IMR-90 (cell line): ENCODE results near the gene LEPROT. TPM values are rescaled to one million over a fixed set of nuclear protein-coding genes. Genes with fewer than 3 reads are reported as not detected.

ENCODE experiments used
- ATAC-seq: fragments of 200-7000 bp; cut with Tn5 transposase; 2 replicates; pipeline ENCODE4 v1.9.1; 2020; ENCODE audit warnings: low read depth, mild to moderate bottlenecking, moderate library complexity
- BruUV-seq: library from RNA; stranded (reverse); fragments of 400-500 nt; replicated peaks from 2 replicates; lab custom pipeline; 2021; lab: Mats Ljungman, UMichigan
- CTCF ChIA-PET: fragments of 300-600 bp; formaldehyde crosslinking; extraction: SDS; loops from one replicate; lab custom pipeline; 2021; ENCODE audit warnings: antibody characterized with exemption; lab: Yijun Ruan, JAX
- POLR2A ChIA-PET: fragments of 300-600 bp; sonication (Branson Sonifier 250); formaldehyde crosslinking; loops from one replicate; lab custom pipeline; 2022; ENCODE audit warnings: antibody characterized with exemption; ENCODE audit not compliant: unreplicated experiment; lab: Charles Lee
- DNase-seq: peaks from one replicate; pipeline ENCODE4 v3.0.0; 2013
- H2AFZ ChIP-seq: replicated peaks from 2 replicates; pipeline ENCODE3; 2013; ENCODE audit warnings: low read length, mild to moderate bottlenecking; ENCODE audit not compliant: poor library complexity
- H2AK5ac ChIP-seq: 2 replicates; pipeline ENCODE4 v1.6.1; 2013; ENCODE audit warnings: low read depth, low read length, inconsistent platforms
- H2AK9ac ChIP-seq: replicated peaks from 2 replicates; pipeline ENCODE3; 2013; ENCODE audit warnings: mild to moderate bottlenecking, low read depth, low read length, moderate library complexity; ENCODE audit not compliant: poor library complexity
- H2BK120ac ChIP-seq: 2 replicates; pipeline ENCODE4 v1.6.1; 2013; ENCODE audit warnings: low read depth, low read length, inconsistent platforms
- H2BK15ac ChIP-seq: 3 replicates; pipeline ENCODE4 v1.6.1; 2013; ENCODE audit warnings: low read depth, low read length, inconsistent platforms
- H2BK20ac ChIP-seq: 2 replicates; pipeline ENCODE4 v1.6.1; 2013; ENCODE audit warnings: low read depth, mild to moderate bottlenecking, inconsistent platforms, low read length, moderate library complexity
- H2BK5ac ChIP-seq: 2 replicates; pipeline ENCODE4 v1.6.1; 2013; ENCODE audit warnings: mild to moderate bottlenecking, low read depth, low read length, inconsistent platforms; ENCODE audit not compliant: poor library complexity, severe bottlenecking
- H3K14ac ChIP-seq: replicated peaks from 2 replicates; pipeline ENCODE4 v1.6.1; 2013; ENCODE audit warnings: low read depth, low read length, inconsistent platforms
- H3K18ac ChIP-seq: 2 replicates; pipeline ENCODE4 v1.6.1; 2013; ENCODE audit warnings: low read depth, low read length, control low read depth
- H3K23ac ChIP-seq: 2 replicates; pipeline ENCODE4 v1.6.1; 2013; ENCODE audit warnings: low read depth, low read length, inconsistent platforms
- H3K27ac ChIP-seq: 2 replicates; pipeline ENCODE4 v1.5.1; 2013; ENCODE audit warnings: mild to moderate bottlenecking, control low read depth, low read length; ENCODE audit not compliant: insufficient read depth
- H3K27me3 ChIP-seq: 2 replicates; pipeline ENCODE4 v1.6.1; 2013; ENCODE audit warnings: low read length; ENCODE audit not compliant: control insufficient read depth, insufficient read depth
- H3K36me3 ChIP-seq: 2 replicates; pipeline ENCODE4 v1.6.1; 2013; ENCODE audit warnings: low read length, mixed read lengths; ENCODE audit not compliant: control insufficient read depth, insufficient read depth
- H3K4ac ChIP-seq: 2 replicates; pipeline ENCODE4 v1.6.1; 2013; ENCODE audit warnings: low read depth, low read length, inconsistent platforms
- H3K4me1 ChIP-seq: 2 replicates; pipeline ENCODE4 v1.6.1; 2013; ENCODE audit warnings: low read length, mixed read lengths; ENCODE audit not compliant: control insufficient read depth, insufficient read depth
- H3K4me2 ChIP-seq: 2 replicates; pipeline ENCODE4 v1.6.1; 2013; ENCODE audit warnings: low read depth, mild to moderate bottlenecking, control low read depth, low read length, moderate library complexity
- H3K4me3 ChIP-seq: 2 replicates; pipeline ENCODE4 v1.5.1; 2013; ENCODE audit warnings: low read depth, mild to moderate bottlenecking, control low read depth, low read length, moderate library complexity; ENCODE audit not compliant: insufficient read depth
- H3K56ac ChIP-seq: 2 replicates; pipeline ENCODE4 v1.6.1; 2013; ENCODE audit warnings: low read length, inconsistent platforms; ENCODE audit not compliant: insufficient read depth; ENCODE audit errors: extremely low read depth
- H3K79me1 ChIP-seq, 2 experiments: 2 replicates each; pipeline ENCODE4 v1.6.1; 2013; ENCODE audit warnings: low read length in 2 of 2, inconsistent platforms in 1 of 2, low read depth in 1 of 2
- H3K9ac ChIP-seq: 2 replicates; pipeline ENCODE4 v1.6.1; 2013; ENCODE audit warnings: low read depth, low read length, control low read depth
- H3K9me1 ChIP-seq: 2 replicates; pipeline ENCODE4 v1.6.1; 2013; ENCODE audit warnings: low read length, inconsistent platforms; ENCODE audit not compliant: insufficient read depth
- H3K9me3 ChIP-seq: 2 replicates; pipeline ENCODE4 v1.6.1; 2013; ENCODE audit warnings: low read length; ENCODE audit not compliant: control insufficient read depth, insufficient read depth
- H4K20me1 ChIP-seq: 2 replicates; pipeline ENCODE4 v1.6.1; 2013; ENCODE audit warnings: low read length, inconsistent platforms; ENCODE audit not compliant: insufficient read depth
- H4K5ac ChIP-seq: 2 replicates; pipeline ENCODE4 v1.6.1; 2013; ENCODE audit warnings: mild to moderate bottlenecking, low read depth, low read length, control low read depth
- H4K8ac ChIP-seq, 2 experiments: 2 replicates each; pipeline ENCODE4 v1.6.1; 2013; ENCODE audit warnings: low read depth in 2 of 2, low read length in 2 of 2, control low read depth in 1 of 2, inconsistent platforms in 1 of 2
- H4K91ac ChIP-seq: 2 replicates; pipeline ENCODE4 v1.6.1; 2013; ENCODE audit warnings: low read depth, low read length, inconsistent platforms; ENCODE audit not compliant: insufficient read depth
- CEBPB ChIP-seq: IDR thresholded peaks from 2 replicates; pipeline ENCODE4 v1.6.1; 2012; ENCODE audit warnings: low read depth, low read length, improper control_type of control experiment
- CHD1 ChIP-seq: IDR thresholded peaks from 2 replicates; pipeline ENCODE4 v1.6.1; 2012; ENCODE audit warnings: low read depth, low read length, improper control_type of control experiment
- CTCF ChIP-seq: conservative IDR thresholded peaks from 2 replicates; pipeline ENCODE4 v1.5.1; 2012; ENCODE audit warnings: mild to moderate bottlenecking, low read depth, low read length, improper control_type of control experiment
- FOS ChIP-seq: fragments of 150-350 bp; IDR thresholded peaks from 2 replicates; pipeline ENCODE4 v1.6.1; 2016; ENCODE audit warnings: low read depth, low read length
- MAFK ChIP-seq: IDR thresholded peaks from 2 replicates; pipeline ENCODE4 v1.6.1; 2012; ENCODE audit warnings: low read depth, low read length, improper control_type of control experiment
- MAZ ChIP-seq: IDR thresholded peaks from 2 replicates; pipeline ENCODE4 v1.6.1; 2012; ENCODE audit warnings: low read depth, mild to moderate bottlenecking, low read length, improper control_type of control experiment, moderate library complexity, borderline replicate concordance
- MXI1 ChIP-seq: IDR thresholded peaks from 2 replicates; pipeline ENCODE4 v1.6.1; 2012; ENCODE audit warnings: low read depth, mild to moderate bottlenecking, low read length, moderate library complexity, borderline replicate concordance
- POLR2A ChIP-seq: IDR thresholded peaks from 2 replicates; pipeline ENCODE4 v1.6.1; 2012; ENCODE audit warnings: mild to moderate bottlenecking, low read depth, low read length
- RAD21 ChIP-seq: IDR thresholded peaks from 2 replicates; pipeline ENCODE4 v1.6.1; 2012; ENCODE audit warnings: low read length, improper control_type of control experiment
- SMC3 ChIP-seq: fragments of 150-350 bp; IDR thresholded peaks from 2 replicates; pipeline ENCODE4 v1.6.1; 2016; ENCODE audit warnings: low read depth, mild to moderate bottlenecking, antibody characterized with exemption, low read length, moderate library complexity
- WGBS, 2 experiments: methylation state at CpG; one replicate each; pipeline versions ENCODE4 v1.1.5 to v1.1.7; 2013; ENCODE audit warnings: missing lambda C conversion rate in 2 of 2; ENCODE audit not compliant: insufficient read length in 1 of 2; ENCODE audit errors: extremely low coverage in 2 of 2; 5-methylcytosine and 5-hydroxymethylcytosine counted together
- dilution Hi-C: fragments of 300-500 bp; cut with HindIII; formaldehyde crosslinking; loops from one replicate; pipeline ENCODE4 v1.14.3; 2018; ENCODE audit warnings: low sequenced_read_pairs; ENCODE audit not compliant: unreplicated experiment
- in situ Hi-C: fragments of 300-500 bp; cut with MboI; formaldehyde crosslinking; loops from 3 replicates; pipeline ENCODE4 v1.14.3; 2019; ENCODE audit warnings: low sequenced_read_pairs, inconsistent platforms, mixed read lengths
- intact Hi-C: fragments of 100-400 bp; cut with micrococcal nuclease; formaldehyde crosslinking; loops from 2 replicates; pipeline ENCODE4 v1.10.0; 2022
- polyA plus RNA-seq, 3 experiments: library from polyadenylated mRNA; depleted of rRNA; stranded (reverse); fragments of >200 nt; gene quantifications; 2 replicates each; pipeline ENCODE4 v1.2.3, GENCODE V29; 2012; ENCODE audit warnings: low replicate concordance in 1 of 3
- total RNA-seq: library from RNA; depleted of rRNA; stranded (reverse); fragments of >200 nt; gene quantifications from 2 replicates; pipeline ENCODE4 v1.2.3, GENCODE V29; 2012

Gene LEPROT
- total and polyA plus RNA-seq, 2 of the 4 experiments (the other 2 are of a cell fraction) = 21.0 to 40.2 TPM

DNA sequence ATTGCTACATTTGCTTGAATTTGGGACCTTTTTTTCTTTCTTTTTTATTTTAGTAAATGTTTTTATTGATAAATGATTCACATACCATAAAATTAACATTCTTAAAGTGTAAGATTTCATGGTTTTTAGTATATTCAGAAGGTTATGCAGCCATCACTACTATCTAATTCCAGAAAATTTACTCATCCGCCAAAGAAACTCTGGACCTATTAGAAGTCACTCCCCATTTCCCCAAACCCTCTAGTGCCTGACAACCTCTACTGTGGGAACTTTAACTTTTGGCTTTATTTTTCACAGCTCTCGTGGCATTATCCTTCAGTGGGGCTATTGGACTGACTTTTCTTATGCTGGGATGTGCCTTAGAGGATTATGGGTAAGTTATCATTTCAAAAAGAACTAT lies 4.5 kb downstream of the LEPROT start:
- BruUV-seq = no TSS peak
- peak overlapping the region; percentile 72 for H2BK5ac ChIP-seq
- H3K9me3 ChIP-seq = no peaks in the 10 kb centered on the region
- no peak overlapping the region for H3K4ac ChIP-seq
- H2AK5ac ChIP-seq = no peak overlapping the region
- H2BK20ac ChIP-seq = 0 out of 2 replicates have a peak overlapping the region, but pooled peaks have one; percentile 51
- dilution Hi-C loops = no loop called here
- H3K14ac ChIP-seq = no peak overlapping the region
- TF ChIP-seq RAD21 (no peak), MXI1 (no peak), MAFK (no peak), FOS (no peak), CEBPB (no peak), SMC3 (no peak), CTCF (no peak; the same call in 1 of the 2 replicates), CHD1 (no peak), POLR2A (no peak), MAZ (no peak)
- peaks cover 3% of the 10 kb centered on the region; the same call in 1 of the 2 replicates for H4K20me1 ChIP-seq
- peaks cover 20% of the 10 kb centered on the region for H3K4me1 ChIP-seq
- no peak overlapping the region for H3K4me3 ChIP-seq
- in situ Hi-C loops = loop anchor here (10.0 kb wide), 3 partner anchors 360 to 1020 kb away; no protein-coding TSS in a partner anchor
- peaks cover 19% of the 10 kb centered on the region for H3K36me3 ChIP-seq
- H2BK120ac ChIP-seq = peak overlapping the region; percentile 58; the same call in 1 of the 2 replicates
- H3K18ac ChIP-seq = peak overlapping the region; percentile 18; the same call in 1 of the 2 replicates
- intact Hi-C loops = no loop called here
- no peak overlapping the region for H4K91ac ChIP-seq
- no peak overlapping the region for H3K27ac ChIP-seq
- H3K9ac ChIP-seq = no peak overlapping the region
- 0 out of 2 replicates have a peak overlapping the region, but pooled peaks have one; percentile 37 for H3K56ac ChIP-seq
- no peaks in the 10 kb centered on the region for H3K27me3 ChIP-seq
- H2AFZ ChIP-seq = no peak overlapping the region
- H3K4me2 ChIP-seq = no peak overlapping the region
- no peak overlapping the region for H3K23ac ChIP-seq
- ChIA-PET CTCF (no interaction called here), POLR2A (no interaction called here)
- no peak for ATAC-seq
- H2BK15ac ChIP-seq = peak overlapping the region; percentile 38; the same call in 1 of the 3 replicates
- peaks cover 38 to 56% of the 10 kb centered on the region in 2 experiments for H3K79me1 ChIP-seq
- no peak overlapping the region for H2AK9ac ChIP-seq
- H4K5ac ChIP-seq = no peak overlapping the region
- no peak for DNase-seq
- peak overlapping the region in 1 of 2 experiments; percentile 44; a peak in 1 of 4 replicates for H4K8ac ChIP-seq
- H3K9me1 ChIP-seq = peaks cover 19% of the 10 kb centered on the region
- no CpG with 5 or more reads among the region's 2 CpGs for WGBS, 2 experiments
